T47D (cell line): Measurements from ENCODE around the gene DPP7.

ENCODE experiments used
- DNase-seq, 2 experiments: peaks; one replicate each; pipeline versions ENCODE4 v3.0.0 to v3.0.0-alpha.2; 2011 to 2012; ENCODE audit warnings: low read depth in 1 of 2, low spot score in 1 of 2
- JUND ChIP-seq: IDR thresholded peaks from 2 replicates; pipeline ENCODE4 v1.6.1; 2012; ENCODE audit warnings: low read depth
- in situ Hi-C: cut with HindIII; loops from 2 replicates; pipeline ENCODE4 v1.10.0; 2016; ENCODE audit warnings: low sequenced_read_pairs, low pct_unique_long_range_greater_than_20kb

The DPP7 gene

GRCh38 chr9:137062384-137062783 lies 52.1 kb downstream of the DPP7 start:
- DNase-seq = no peak
- TF ChIP-seq JUND = no peak
- in situ Hi-C loops = no loop called here
